GM12872 (cell line): ENCODE results near the gene LAMA1.

Source experiments
- CTCF ChIP-seq: IDR thresholded peaks from 3 replicates; pipeline ENCODE4 v1.5.1; 2011; ENCODE audit warnings: low read depth, mild to moderate bottlenecking, low read length, moderate library complexity; ENCODE audit not compliant: insufficient read depth

The LAMA1 gene

DNA sequence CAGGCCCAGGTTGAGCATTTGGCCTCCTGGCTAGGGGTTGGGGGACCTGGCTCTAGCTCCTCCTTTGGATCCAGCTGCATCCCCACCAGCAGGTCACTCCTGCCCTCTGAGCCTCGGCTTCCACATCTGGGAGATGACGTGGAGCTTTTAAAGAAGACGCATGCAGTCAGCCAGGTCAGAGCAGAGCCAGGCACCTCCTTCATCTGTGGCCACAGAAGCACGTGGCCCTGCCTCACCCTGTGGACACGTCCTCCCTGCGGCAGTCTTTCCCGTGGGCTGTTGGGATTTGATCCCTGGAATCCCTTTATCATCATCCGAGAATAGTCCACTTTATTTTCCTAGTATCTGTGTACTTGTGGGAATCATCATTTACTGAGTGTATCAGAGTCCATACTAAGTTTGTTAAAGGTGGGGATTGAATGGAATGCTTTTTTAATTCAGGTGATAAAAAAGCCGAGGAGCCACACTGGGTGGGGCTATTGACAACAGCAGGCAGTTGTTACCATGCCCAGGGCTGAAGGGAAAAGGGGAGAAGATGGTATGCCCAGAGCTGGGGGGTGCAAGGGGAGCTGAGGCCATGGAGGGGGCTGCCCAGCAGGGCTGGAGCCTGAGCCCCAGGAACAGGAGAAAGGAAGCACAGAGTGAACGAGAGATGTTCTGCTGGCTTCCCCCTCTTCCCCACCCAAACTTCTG is 170.1 kb downstream of the LAMA1 start:
- TF ChIP-seq CTCF, result no peak

GRCh38 chr18:6943143-6943542 is 174.5 kb downstream of the LAMA1 start:
- no peak for TF ChIP-seq CTCF

DNA sequence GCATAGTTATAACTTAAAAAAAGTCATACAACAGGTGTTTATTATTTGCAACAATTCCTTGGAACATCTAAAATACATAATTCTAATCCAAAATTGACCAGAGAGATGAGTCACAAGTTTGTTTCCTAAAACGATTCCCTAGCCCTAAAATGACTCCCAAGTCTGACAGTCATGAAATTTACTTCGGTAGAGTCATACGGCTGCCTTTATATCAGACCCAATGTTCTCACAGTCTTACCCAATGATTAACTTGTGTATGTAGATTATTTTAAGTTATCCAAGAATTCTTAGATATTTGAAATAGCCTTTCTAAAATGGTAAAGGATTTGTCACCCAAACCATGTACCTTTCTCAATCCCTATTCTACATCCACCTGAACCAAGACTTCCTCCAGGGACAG is 174.9 kb downstream of the LAMA1 start:
- no peak for TF ChIP-seq CTCF

GRCh38 chr18:6941996-6942395 is 175.6 kb downstream of the LAMA1 start:
- TF ChIP-seq CTCF, result no peak

DNA sequence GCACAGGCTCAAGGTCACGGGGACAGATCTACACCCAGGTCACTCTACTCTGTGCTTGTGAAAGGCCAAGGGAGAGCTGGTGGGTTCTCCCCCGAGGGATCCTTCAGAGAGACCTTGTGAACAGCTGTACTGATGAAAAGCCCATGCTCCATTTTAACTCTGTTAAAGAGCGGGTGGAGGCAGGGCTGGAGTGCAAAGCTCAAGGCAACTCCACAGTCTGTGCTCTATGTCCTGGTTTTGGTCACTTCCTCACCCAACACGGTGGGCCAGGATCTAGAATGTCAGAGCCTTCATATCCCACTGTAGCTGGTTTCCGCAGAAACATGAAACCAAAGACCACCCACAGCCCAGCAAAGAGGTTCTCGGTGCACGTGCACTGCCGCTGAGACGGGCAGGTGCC is 177.1 kb downstream of the LAMA1 start:
- no peak for TF ChIP-seq CTCF

- no peak for TF ChIP-seq CTCF
These were observed 177.6 kb downstream of the LAMA1 start for GRCh38 chr18:6939972-6940371.

GRCh38 chr18:6938003-6938402 is 179.6 kb downstream of the LAMA1 start:
- no peak for TF ChIP-seq CTCF
